Neural cell (in vitro differentiated cells): ENCODE measurements around the gene PRKAR1A.

Source experiments
- EP300 ChIP-seq: fragments of 450-650 bp; conservative IDR thresholded peaks from 2 replicates; pipeline ENCODE4 v1.6.1; 2014; ENCODE audit warnings: antibody characterized with exemption, mild to moderate bottlenecking, moderate library complexity; ENCODE audit not compliant: poor library complexity, severe bottlenecking
- EZH2 ChIP-seq: fragments of 200-600, 300-800 bp; shearing (Covaris generic), sonication (generic); IDR thresholded peaks from 2 replicates; pipeline ENCODE4 v1.6.1; 2014; ENCODE audit warnings: antibody characterized with exemption, low read length, borderline replicate concordance, mild to moderate bottlenecking; ENCODE audit not compliant: insufficient read depth, poor library complexity, severe bottlenecking
- MXI1 ChIP-seq: fragments of 450-650 bp; conservative IDR thresholded peaks from 2 replicates; pipeline ENCODE4 v1.6.1; 2014; ENCODE audit warnings: antibody characterized with exemption, mild to moderate bottlenecking; ENCODE audit not compliant: poor library complexity, severe bottlenecking
- POLR2AphosphoS5 ChIP-seq: IDR thresholded peaks from 2 replicates; pipeline ENCODE4 v1.6.1; 2012
- REST ChIP-seq: IDR thresholded peaks from 2 replicates; pipeline ENCODE4 v1.6.1; 2012; ENCODE audit warnings: borderline replicate concordance
- SMC3 ChIP-seq: fragments of 450-650 bp; conservative IDR thresholded peaks from 2 replicates; pipeline ENCODE4 v1.6.1; 2014; ENCODE audit warnings: antibody characterized with exemption, mild to moderate bottlenecking, moderate library complexity; ENCODE audit not compliant: poor library complexity
- TF ChIP-seq, protein P1 (sequence below): fragments of 450-650 bp; IDR thresholded peaks from 2 replicates; pipeline ENCODE4 v1.5.1; 2014; ENCODE audit warnings: antibody characterized with exemption, mild to moderate bottlenecking, moderate library complexity; ENCODE audit not compliant: poor library complexity, severe bottlenecking

GRCh38 chr17:68534695-68535088 lies 22.5 kb downstream of the PRKAR1A start:
- TF ChIP-seq, protein P1, sequence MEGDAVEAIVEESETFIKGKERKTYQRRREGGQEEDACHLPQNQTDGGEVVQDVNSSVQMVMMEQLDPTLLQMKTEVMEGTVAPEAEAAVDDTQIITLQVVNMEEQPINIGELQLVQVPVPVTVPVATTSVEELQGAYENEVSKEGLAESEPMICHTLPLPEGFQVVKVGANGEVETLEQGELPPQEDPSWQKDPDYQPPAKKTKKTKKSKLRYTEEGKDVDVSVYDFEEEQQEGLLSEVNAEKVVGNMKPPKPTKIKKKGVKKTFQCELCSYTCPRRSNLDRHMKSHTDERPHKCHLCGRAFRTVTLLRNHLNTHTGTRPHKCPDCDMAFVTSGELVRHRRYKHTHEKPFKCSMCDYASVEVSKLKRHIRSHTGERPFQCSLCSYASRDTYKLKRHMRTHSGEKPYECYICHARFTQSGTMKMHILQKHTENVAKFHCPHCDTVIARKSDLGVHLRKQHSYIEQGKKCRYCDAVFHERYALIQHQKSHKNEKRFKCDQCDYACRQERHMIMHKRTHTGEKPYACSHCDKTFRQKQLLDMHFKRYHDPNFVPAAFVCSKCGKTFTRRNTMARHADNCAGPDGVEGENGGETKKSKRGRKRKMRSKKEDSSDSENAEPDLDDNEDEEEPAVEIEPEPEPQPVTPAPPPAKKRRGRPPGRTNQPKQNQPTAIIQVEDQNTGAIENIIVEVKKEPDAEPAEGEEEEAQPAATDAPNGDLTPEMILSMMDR, result no peak
- TF ChIP-seq EP300 (no peak), POLR2AphosphoS5 (no peak), SMC3 (no peak), MXI1 (no peak), EZH2 (no peak), REST (no peak)
